Anterior cingulate cortex (tissue), 58 donors: ENCODE results near the gene ACTR1B.
A peak's percentile ranks its signal among the peaks of the same experiment; 100 is the strongest.
"Not testable (repeated sequence)": the region's sequence is repeated elsewhere in the genome, so short reads cannot be mapped to it uniquely, and the experiment has no call there.

Experiments used
- DNase-seq, 58 donors: peaks; one replicate each; lab custom pipeline; 2025; lab: John Stamatoyannopoulos, UW

The ACTR1B gene

DNA sequence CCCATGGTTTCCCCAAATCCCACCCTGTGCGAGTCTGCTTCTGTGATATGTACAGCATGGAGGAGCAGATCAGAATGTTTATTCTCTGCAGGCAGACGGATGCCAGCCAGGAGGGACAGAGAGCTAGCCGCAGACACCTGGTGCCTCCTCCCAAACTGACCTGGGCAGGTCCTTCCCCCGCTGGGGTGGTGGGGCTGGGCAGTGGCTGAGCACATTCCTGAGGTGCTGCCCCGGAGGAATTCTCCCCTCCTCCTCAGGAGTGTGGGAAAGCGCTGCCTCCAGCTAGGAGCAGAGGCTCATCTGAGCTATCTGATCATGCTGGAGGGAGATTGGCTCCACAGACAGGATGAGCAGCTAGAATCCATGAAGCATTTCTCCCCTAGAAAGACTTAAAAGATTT is 27.3 kb upstream of the ACTR1B start:
- no peak for DNase-seq

DNA sequence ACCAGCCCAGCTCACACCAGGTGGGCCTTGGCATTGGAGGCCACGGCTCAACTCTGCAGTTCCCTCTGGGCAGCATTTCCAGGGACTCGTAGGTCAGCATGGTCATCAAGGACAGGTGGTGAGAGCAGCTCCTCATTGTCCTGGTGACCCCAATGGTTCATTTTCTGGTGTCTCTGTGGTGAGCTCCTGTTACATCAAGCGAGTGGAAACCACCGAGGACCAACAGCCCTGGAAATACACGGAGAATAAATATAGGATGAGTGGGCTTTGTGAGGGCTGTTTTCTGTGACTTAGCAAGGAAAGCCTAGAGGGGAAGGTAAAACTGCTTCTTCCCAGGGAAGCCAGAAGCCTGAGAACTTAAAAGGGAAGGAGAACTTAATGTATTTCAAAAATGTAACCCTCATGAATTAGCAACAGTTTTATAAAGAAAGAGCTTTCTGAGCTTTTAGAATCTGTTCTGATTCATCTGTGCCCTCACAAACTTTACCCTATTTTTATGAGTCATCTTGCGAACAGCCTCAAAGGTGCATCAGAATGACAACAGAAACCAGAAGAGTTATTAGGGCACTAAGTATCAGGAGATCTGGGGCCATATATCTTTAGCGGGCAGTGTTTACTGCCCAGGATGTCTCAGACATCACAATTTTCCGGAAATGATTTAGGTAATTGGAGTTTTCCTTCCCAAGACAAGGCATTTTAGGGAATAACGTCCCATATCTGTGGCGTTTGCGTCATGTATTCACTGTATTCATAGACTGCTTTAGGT is 24.4 kb upstream of the ACTR1B start:
- no peak for DNase-seq

DNA sequence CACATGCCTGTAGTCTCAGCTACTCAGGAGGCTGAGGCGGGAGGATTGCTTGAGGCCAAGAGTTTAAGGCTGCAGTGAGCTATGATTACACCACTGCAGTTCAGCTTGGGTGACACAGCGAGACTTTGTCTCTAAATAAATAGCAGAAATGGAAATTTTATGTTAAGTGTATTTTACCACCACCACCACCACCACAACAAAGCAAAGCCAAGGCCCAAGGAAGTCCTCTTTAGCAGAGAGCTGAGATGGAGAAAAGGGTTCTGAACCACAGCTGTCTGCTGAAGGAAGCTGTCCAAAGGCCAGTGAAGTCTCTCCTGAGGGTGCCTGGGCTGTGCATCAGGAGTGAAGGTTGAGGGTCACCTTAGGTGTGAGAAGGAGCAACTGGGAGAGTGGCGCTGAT is 23.4 kb upstream of the ACTR1B start:
- not testable (repeated sequence) for DNase-seq

DNA sequence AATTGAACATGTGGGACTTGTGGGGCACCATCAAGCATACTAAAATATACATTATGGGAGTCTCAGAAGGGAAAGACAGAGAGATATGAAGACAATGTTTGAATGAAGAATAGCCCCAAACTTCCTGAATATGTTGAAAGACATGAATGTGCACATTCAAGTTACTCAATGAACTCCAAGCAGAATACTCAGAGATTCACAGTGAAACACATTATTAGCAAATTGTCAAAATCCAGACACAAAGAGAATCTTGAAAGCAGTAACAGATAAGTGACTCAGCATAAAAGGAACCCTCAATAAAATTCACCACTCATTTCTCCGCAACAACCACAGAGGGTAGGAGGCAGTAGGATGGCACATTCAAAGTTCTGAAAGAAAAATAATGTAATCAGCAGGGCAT is 14.5 kb upstream of the ACTR1B start:
- no peak for DNase-seq

DNA sequence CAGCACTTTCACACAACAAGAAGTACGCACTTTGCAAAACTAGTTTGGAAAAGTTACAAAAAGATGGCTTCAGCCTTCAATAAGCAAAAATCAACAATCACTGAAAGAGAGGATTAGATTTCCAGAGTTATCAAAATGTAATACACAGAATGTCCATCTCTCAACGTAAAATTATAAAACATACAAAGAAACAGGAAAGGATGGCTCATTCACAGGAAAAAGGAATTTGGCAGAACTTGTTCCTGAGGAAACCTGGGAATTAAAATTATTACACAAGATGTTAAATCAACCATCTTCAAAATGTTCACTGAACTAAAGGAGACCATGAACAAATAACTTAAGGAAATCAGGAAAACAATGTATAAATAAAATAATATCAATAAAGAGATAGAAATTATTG is 13.6 kb upstream of the ACTR1B start:
- no peak for DNase-seq

DNA sequence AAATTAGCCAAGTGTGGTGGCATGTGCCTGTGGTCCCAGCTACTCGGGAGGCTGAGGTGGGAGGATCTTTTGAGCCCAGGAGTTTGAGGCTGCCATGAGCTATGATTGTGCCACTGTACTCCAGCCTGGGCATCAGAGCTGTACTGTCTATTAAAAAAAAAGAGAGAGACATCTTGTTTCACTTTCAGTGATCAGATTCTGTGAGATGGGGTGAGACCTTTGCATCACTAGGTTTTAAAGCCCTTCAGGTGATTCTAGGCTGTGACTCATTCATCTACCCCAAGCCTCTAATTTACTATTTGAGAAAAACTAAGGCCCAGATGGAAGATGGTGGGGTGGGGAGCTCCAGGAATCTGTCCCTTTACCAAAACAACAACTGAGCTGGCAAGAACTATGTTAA is 12.8 kb upstream of the ACTR1B start:
- DNase-seq, result no peak

DNA sequence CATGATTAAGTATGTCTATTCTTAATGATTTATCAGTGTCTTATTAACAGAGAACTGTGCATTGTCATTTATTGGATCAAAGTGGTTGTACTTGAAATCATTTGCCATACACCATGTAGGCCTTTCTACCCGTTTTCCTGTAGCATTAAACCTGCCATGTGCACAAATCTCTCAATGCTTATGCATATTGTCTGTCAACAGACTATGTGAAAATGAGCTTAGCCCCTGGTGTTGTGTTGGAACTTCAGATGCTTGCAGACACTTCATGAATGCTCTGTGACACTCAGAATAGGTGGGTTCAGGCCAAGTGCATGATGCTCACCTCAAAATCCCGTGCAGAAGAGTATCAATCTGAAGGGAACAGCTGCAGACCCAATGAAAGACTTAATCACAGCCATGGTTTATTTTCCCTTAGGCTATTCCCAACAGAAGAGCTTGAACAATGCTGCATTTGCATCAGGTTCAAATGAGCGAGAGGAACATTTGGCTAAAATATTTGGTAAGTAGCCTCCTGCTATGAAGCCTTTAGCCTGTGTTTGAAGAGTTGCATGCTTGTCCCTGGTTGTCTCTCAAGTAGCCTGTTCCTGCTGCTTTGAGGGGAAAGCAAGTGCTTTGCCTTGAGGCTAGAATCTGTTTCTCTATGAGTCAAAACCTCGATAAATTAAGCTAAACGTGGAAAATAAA is 11.7 kb upstream of the ACTR1B start:
- no peak for DNase-seq

DNA sequence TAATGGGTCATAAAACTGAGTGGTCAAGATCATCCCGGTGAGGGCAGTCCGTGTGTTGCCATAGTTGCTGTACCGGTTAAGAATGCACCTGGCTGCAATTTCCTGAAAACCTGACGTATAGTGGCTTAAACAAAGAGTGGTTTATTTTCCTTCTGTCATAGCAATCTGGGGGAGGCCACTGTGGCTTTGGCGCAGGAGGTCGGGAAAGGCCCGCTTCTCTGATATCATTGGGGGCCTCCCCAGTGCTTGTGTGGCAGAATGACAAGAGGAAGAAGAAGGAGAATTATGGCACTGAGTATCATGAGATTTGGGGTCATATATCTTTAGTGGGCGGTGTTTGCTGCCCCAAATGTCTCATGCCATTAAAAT is 10.1 kb upstream of the ACTR1B start:
- no peak for DNase-seq

DNA sequence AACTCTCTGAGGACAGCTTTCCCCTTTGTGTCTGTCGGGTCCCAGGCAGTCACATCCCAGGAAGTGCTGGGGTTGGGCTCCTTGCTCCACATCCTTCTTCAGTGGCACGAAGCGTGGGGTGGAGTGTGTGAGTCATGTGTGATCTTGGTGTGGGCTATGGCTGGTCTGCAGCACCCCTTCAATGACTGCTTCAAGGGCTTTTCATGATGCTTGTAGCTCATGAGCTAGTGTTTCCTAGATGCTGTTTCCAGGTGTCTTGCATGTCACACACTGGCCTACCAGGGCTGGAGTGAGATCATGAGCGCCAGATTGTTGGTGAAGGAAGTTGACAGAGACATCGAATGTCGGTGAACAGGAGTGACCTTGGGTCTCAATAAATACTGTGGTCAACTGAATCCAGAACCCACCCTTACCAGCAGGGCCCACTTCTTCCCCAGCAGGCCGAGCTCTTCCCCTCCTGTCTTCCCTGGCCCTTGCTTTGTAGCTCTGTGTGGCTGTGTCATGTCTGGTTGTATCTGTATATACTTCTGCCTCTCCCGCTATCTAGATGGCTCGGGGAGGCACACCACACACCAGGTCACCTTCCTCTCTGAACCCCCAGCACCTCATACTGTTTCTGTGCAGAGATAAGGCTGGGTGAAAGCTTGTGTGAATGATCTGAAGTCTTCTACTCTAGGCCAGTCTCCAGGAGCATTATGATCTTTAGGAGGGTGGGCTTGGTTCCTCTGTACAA is 9.5 kb upstream of the ACTR1B start:
- no peak for DNase-seq

DNA sequence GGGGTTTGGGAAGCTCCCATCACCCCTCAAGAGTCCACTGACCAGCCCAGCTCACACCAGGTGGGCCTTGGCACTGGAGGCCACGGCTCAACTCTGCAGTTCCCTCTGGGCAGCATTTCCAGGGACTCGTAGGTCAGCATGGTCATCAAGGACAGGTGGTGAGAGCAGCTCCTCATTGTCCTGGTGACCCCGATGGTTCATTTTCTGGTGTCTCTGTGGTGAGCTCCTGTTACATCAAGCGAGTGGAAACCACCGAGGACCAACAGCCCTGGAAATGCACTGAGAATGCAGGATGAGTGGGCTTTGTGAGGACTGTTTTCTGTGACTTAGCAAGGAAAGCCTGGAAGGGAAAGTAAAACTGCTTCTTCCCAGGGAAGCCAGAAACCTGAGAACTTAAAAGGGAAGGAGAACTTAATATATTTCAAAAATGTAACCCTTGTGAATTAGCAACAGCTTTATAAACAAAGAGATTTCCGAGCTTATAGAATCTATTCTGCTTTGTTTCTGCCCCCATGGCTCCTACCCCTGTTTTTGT is 8.8 kb upstream of the ACTR1B start:
- DNase-seq, result not testable (repeated sequence)

DNA sequence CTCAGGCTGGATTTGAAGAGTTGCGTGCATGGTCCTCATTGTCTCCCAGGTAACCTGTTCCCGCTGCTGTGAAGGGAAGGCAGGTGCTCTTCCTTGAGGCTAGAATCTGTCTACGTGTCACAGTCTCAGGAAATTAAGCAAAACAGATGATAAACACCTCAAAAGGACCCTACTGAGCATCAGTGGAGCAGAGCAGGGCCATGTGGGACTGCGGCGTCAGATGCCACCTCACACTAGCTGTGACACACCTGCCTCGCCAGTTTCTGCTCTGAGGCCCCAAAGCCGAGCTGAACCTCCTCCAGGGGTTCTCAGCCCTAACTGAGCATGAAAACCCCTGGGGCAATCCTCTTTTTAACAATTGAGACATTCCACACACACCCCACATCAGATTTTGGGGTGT is 7.7 kb upstream of the ACTR1B start:
- DNase-seq, result no peak

DNA sequence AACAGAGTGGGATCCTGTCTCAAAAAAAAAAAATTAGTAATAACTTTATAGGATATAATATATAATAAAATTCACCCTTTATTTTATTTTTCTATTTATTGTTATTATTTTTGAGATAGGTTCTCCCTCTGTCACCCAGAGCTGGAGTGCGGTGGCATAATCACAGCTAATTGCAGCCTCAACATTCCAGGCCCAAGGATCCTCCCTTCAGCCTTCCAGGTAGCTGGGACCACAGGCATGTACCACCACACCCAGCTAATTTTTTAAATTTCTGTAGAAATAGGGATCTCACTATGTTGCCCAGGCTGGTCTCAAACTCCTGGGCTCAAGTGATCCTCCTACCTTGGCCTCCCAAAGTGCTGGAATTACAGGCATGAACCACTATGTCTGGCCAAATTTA is 6.6 kb upstream of the ACTR1B start:
- no peak for DNase-seq

DNA sequence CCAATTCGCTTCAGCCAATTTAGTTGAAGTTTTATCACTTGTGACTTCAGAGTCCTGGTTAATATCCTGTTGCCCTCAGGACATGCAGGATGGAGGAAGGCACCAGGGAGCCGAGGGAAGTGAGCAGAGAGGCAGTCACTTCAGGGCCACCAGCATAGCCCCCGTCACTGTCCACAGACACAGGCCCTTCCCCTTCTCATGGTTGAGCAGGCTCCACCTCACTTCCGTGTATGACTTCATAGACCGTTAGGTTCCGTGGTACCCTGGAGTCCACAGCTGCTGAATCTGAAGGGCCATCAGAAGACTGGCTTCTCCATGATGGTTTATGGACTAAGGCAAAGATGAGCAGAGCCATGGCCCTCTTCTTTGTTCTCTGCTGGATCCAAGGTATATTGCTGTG is 5.6 kb upstream of the ACTR1B start, which contains the start of gene C2orf92:
C2orf92 (plus strand) TSS at position 266 of the 400 bp plus-strand sequence; CDS start at position 342, 76 bp downstream.
- DNase-seq, result no peak

DNA sequence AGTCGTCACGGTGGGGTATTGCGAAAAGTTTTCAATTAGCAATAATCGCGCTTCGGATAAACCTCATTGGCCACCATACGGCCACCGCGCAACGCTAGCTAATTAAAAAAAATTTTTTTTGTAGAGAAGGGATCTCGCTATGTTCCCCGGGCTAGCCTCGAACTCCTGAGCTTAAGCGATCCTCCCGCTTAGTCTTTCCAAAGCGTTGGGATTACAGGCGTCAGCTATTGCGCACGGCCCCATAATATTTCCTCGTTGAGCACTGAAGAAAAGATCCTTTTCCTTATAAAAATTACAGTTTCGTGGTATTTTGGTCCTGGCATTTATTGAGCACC is 759 bp upstream of the ACTR1B start:
- DNase-seq, result peak in 3 of 58 donors; percentile 43 to 70 (median 53)

DNA sequence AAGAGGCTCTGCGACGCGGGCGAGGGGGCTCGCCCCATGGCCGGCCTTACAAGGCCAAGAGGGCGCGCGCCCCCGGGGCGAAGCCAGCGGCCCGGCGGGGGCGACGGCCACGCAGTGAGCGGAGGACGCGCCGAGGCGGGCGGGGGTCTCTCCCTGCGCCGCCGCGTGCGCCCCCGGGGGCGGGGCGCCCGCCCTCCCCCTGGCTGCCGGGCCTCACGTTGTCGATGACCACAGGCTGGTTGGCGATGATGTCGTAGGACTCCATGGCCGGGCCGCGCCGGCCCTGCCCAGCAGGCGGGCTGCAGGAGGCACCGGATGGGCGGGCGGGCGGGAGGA is 250 bp downstream of the ACTR1B start:
- DNase-seq, result no peak

DNA sequence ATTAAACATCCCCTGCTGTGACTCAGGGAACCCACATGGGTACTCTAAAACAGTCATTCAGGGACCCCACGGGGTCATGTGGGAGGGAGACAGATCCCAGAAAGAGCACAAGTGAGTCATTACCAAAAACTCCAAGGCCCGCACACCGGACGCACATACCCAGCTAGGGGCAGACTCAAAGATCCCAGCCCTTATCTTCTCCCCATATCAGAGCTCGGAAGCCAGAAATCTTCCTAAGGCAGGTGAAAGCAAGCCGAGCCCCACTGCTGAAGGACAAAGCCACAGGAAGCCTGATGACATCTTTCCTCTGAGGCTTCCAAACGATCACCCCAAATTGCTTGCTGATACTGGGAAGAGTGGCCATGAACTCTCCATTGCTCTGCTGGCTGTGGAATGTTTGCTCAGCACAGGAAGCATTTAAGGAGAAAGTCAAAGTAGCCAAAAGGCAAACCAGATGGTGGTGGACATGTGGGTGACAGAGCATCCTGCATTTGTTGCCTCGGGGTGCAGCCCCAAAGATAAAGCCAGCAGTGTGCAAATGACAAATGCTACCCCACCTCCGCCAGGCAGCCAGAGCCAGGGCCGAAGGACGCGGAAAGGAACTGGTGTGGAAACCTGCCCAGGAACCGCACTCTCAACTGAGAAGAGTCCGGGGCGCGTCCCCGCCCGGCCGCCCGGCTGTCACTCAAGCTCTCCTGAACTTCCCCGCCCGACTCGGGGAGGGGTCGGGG is 784 bp downstream of the ACTR1B start:
- peak in 50 of 58 donors; percentile 24 to 82 (median 60) for DNase-seq

DNA sequence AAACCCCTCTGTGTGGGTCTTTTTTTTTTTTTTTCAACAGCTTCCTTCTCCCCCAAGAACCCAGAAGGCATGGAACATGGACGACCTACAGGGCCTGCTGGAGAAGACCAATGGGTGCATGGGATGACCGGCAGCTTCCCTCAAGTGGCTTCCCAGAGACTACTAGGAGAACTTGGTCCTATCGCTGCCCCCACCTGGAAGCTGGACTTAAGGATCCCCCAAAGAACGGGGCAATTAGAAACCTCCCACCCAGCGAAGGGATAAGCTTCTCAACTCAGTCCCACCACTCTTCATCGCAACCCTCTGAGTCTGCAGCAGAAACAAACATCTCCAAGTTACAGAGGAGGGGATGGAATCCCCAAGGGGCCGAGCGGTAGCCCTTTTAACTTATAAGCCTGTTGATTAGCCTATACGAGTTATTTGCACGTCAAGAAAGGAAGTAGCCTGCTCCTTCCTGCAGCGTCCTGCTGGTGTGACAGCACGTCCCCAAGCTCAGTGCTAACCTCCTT is 1.4 kb downstream of the ACTR1B start:
- DNase-seq, result peak in 1 of 58 donors; percentile 31

DNA sequence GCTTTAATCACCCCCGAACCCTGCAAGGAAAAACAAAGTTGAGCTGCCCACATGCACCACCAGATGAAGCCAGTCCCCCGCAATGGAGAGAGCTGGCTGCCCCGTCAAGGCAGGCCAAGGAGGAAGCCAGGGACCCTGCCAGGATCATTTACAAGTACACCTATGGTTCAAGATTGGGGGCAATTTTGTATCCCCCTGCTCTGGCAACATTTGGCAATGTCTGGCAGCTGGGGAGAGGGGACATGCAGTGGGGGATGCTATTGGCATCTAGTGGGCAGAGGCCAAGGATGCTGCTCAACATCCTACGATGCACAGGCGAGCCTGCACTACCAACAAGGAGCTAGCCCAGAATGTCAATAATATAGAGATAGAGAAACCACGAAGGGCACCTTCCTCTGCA is 1.9 kb downstream of the ACTR1B start:
- no peak for DNase-seq

DNA sequence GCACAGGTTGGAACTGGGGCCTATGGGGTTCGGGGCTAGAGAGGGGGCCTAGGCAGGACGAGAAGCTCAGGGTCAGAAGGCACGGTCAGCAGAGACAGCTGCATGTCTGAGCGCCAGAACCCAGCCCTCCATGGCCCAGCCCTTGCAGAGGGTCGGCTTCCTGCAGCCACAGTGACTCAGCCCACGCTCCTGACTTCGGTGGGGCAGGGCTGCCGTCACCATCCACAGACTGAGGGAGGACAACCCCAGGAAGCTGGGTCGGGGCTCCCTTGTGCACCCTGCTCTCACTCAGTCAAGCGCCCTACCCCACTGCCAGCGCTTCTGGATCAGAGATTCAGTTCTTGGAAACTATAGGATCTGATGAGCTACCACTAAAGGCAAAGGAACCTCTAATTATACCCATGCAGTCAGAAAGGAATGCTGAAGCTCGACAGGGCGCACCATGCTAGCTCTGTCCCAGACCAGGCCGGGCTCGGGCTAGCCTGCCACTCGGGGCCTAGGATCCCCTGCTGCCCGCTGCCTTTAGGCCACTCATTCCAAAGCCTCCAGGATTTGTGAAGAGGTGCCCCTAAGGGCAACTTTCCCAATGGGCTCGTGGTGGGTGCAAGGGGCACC is 3.0 kb downstream of the ACTR1B start:
- no peak for DNase-seq
